Lower leg skin (tissue), 4 donors: Measurements from ENCODE around the gene S100A1. TPM values are rescaled to one million over a fixed set of nuclear protein-coding genes. Genes with fewer than 3 reads are reported as not detected.

Source experiments
- DNase-seq, 2 donors: peaks; one replicate each; pipeline ENCODE4 v3.0.0-alpha.2; 2019; ENCODE audit warnings: low spot score in 2 of 2
- H3K4me3 ChIP-seq: fragments of 200-600 bp; sonication (generic); 2 replicates; pipeline ENCODE4 v1.5.1; 2017; ENCODE audit warnings: mild to moderate bottlenecking, low read depth; ENCODE audit not compliant: poor library complexity, severe bottlenecking
- POLR2A ChIP-seq, 2 donors: fragments of 450-650 bp; IDR thresholded peaks; one replicate each; pipeline ENCODE4 v1.6.1; 2016 to 2017; ENCODE audit warnings: antibody characterized with exemption in 2 of 2, mild to moderate bottlenecking in 1 of 2, moderate library complexity in 1 of 2
- WGBS, 2 donors: methylation state at CpG; one replicate each; pipeline ENCODE4 v1.1.5; 2018; 5-methylcytosine and 5-hydroxymethylcytosine counted together
- intact Hi-C: fragments of 100-400 bp; cut with DNase I; formaldehyde crosslinking; loops from one replicate; pipeline ENCODE4 v1.15.0; 2023; ENCODE audit warnings: low total_unique reads
- total RNA-seq, 4 donors: library from RNA; depleted of rRNA; stranded (reverse); fragments of >200 nt; gene quantifications; one replicate each; pipeline ENCODE4 v1.1.0, GENCODE V29; 2016
- TF ChIP-seq, protein P1 (sequence below), 3 donors: fragments of 450-650 bp; IDR thresholded peaks; one replicate each; pipeline ENCODE4 v1.5.1; 2016; ENCODE audit warnings: antibody characterized with exemption in 3 of 3, mild to moderate bottlenecking in 3 of 3, moderate library complexity in 2 of 3

The S100A1 gene
- total RNA-seq, 4 donors from 2014 or later, result 8.7 to 33.5 (median 23.8) TPM

DNA sequence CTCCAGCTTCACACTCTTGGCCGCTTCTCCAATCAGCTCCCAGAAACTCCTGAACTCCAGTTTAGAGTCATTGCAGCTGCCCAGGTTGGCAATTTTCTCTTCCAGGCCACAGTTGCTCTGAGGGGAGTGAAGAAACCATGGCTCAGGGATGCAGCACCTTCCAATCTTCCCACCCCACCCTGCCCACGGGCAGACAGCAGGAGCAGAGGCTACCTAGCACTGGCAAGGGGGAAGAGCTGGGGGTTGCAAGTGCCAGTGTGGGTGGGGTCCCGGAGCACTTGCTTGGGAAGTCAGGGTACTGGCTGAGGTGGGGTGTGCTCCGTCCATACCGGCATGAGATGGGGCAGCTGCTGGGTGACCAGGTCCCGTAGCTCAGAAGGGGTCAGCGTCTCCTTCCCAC lies 13.3 kb upstream of the S100A1 start:
- intact Hi-C loops, result no loop called here
- 88 to 91% methylated on average over 6 to 7 of the region's 7 CpGs for WGBS, 2 donors
- H3K4me3 ChIP-seq, result no peak overlapping the region
- TF ChIP-seq, protein P1, sequence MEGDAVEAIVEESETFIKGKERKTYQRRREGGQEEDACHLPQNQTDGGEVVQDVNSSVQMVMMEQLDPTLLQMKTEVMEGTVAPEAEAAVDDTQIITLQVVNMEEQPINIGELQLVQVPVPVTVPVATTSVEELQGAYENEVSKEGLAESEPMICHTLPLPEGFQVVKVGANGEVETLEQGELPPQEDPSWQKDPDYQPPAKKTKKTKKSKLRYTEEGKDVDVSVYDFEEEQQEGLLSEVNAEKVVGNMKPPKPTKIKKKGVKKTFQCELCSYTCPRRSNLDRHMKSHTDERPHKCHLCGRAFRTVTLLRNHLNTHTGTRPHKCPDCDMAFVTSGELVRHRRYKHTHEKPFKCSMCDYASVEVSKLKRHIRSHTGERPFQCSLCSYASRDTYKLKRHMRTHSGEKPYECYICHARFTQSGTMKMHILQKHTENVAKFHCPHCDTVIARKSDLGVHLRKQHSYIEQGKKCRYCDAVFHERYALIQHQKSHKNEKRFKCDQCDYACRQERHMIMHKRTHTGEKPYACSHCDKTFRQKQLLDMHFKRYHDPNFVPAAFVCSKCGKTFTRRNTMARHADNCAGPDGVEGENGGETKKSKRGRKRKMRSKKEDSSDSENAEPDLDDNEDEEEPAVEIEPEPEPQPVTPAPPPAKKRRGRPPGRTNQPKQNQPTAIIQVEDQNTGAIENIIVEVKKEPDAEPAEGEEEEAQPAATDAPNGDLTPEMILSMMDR (IDR thresholded peaks at IDR 0.05), result no peak
- TF ChIP-seq POLR2A (IDR thresholded peaks at IDR 0.05), result no peak
- DNase-seq, result no peak

DNA sequence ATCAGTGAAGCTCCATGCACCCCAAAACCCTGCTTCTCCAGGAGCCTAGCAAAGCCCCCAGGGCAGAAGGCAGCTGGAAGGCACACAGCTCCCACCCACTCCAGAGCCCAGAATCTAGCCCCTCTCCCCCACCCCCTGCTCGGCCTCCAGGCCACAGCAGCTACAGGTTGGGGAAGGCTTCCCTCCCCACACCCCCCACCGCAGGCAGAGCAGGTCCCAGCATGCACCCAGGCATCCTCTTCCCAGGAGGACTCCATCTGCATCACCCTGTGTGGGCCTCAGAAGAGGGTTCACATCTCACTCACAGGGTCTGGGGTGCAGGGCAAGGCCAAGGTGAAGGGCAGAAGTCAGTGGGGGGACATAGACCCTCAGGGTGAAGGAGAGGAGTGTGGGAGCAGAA lies 12.8 kb upstream of the S100A1 start:
- peak overlapping the region; percentile 6 for H3K4me3 ChIP-seq
- TF ChIP-seq, protein P1 (IDR thresholded peaks at IDR 0.05), result no peak
- TF ChIP-seq POLR2A (IDR thresholded peaks at IDR 0.05), result no peak
- 55% methylated on average over 2 of the region's 2 CpGs; no CpG with 5 or more reads in 1 of the 2 donors for WGBS, 2 donors
- intact Hi-C loops, result no loop called here
- no peak for DNase-seq

DNA sequence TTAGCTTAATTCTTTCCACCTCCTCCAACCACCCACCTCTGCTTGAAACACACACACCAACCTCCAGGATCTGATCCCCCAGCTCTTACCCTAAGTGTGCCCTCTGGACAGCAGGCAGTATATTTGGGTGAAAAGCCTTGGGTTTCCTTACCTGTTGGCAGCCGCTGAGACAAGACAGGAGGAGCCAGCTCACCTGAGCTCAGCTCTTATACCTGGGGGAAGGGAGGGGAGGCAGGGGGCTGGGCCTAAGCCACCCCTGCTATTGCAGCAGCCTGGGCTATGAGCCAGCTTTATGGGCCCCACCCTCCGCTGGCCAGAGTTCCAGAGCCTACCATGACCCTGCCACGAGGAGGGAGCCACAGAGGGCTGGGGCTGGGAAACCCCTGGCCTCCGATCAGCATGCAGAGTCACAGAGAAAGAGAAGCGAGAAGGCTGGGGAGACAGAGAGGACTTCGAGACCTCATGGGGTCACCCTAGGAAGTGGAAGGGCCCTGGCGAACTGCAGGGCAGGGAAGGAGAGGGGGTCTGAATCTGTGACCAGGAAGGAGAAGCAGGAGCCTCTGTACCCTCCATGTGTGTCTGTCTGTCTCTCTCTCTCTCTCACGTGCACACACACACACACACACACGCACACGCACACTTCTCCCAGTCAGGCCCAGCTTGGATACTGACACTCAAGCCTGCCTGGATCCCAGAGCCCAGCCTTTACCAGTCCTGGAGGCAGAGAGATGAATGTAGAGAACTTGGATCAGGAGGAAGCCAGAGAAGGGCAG lies 11.9 kb upstream of the S100A1 start, which contains the start of gene S100A14:
TSS of gene S100A14 (minus strand) at position 182 of the 773 bp plus-strand sequence. CDS start 467 bp downstream, outside the sequence.
- H3K4me3 ChIP-seq, result peak within 1 kb of the TSS; percentile 6
- WGBS, 2 donors, result 37 to 38% methylated on average over 10 of the region's 10 CpGs
- intact Hi-C loops, result no loop called here
- peak; percentile 76 to 93 for DNase-seq
- TF ChIP-seq POLR2A (IDR thresholded peaks at IDR 0.05), result no peak
- TF ChIP-seq, protein P1 (IDR thresholded peaks at IDR 0.05), result no peak

DNA sequence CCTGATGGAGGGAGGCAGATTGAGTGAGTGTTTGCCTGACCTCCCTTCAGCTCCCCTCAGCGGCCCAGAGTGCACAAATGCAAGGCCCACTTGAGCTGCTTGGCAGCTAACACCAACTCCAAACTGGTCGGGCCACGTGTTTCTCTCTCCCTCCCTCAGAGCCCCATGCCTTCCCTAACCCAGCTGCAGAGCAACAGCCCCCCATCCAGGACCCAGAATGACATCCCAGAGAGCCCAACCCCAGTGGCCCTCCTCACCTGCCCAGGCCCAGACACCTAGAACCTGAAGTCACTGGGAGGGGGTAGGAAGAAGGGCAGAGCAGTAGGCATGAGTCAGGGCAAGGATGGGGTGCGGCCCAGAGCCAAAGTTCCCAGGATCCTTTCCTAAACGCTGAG lies 11.3 kb upstream of the S100A1 start:
- intact Hi-C loops, result no loop called here
- no peak overlapping the region for H3K4me3 ChIP-seq
- TF ChIP-seq, protein P1 (IDR thresholded peaks at IDR 0.05), result no peak
- no peak for TF ChIP-seq POLR2A (IDR thresholded peaks at IDR 0.05)

DNA sequence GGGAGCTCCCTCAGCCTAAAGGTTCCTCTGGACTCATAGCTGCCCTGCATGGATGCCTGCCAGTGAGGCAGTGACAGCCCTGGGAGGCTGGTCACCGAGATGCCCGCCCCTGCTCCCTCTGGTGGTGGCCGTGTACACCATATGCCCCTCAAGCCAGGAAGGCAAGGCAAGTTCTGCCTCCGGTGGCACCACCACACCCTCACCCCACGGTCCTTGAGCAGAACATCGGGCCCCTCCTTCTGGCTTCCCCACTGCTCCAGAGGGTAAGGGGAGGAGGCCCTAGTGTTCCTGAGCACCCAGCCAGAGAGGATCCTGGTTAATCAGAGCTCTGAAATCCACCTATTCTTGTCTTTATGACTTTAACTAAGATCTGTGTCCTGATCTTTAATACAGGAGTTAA lies 10.6 kb upstream of the S100A1 start:
- intact Hi-C loops, result no loop called here
- 13 to 60% methylated on average over 6 of the region's 6 CpGs for WGBS, 2 donors
- no peak overlapping the region for H3K4me3 ChIP-seq
- peak in 1 of 2 donors; percentile 97 for DNase-seq
- no peak for TF ChIP-seq POLR2A (IDR thresholded peaks at IDR 0.05)
- TF ChIP-seq, protein P1 (IDR thresholded peaks at IDR 0.05), result no peak

More for the DNA sequence above, 11.3 kb upstream of the S100A1 start:
- WGBS, 2 donors, result 53 to 69% methylated on average over 4 of the region's 5 CpGs
- no peak for DNase-seq
